AG04449 (cell line): ENCODE results near the gene CUL3.

ENCODE experiments used
- CTCF ChIA-PET: fragments of 350-600 bp; formaldehyde crosslinking; extraction: SDS; loops from one replicate; lab custom pipeline; 2021; ENCODE audit warnings: antibody characterized with exemption; lab: Yijun Ruan, JAX
- POLR2A ChIA-PET: fragments of 400-600, 350-600 bp; formaldehyde crosslinking; extraction: SDS; loops from one replicate; lab custom pipeline; 2020; ENCODE audit warnings: antibody characterized with exemption, inconsistent platforms; lab: Yijun Ruan, JAX
- DNase-seq: peaks from one replicate; pipeline ENCODE4 v3.0.0-alpha.2; 2010; ENCODE audit warnings: low read depth, low spot score
- H3K4me3 ChIP-seq: 2 replicates; pipeline ENCODE4 v1.5.1; 2011; ENCODE audit warnings: low read depth, mild to moderate bottlenecking, control low read depth, low read length
- CTCF ChIP-seq: IDR thresholded peaks from one replicate; pipeline ENCODE4 v1.5.1; 2011; ENCODE audit warnings: mild to moderate bottlenecking, moderate library complexity, low read length, control low read depth, inconsistent platforms; ENCODE audit not compliant: insufficient read depth; ENCODE audit errors: missing control alignments

CUL3 gene

DNA sequence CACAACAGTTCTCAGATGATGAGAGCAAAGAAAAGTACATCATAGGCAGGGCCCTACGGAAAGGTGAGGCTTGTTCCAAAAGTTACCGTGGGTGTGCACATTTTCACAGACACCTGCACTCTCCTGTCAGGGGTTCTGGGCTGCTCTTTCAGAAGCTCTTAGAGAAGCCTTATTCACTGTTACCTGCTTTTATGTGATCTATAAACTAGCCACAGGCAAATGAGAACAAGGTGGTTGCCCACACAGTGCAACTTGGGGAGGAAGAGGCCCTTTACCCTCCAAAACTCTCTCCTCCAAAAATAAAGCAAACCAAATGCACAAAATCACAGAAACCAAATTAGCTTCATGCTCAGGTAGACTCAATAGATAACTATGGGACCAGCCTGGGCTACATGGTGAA, 11.1 kb upstream of the CUL3 start:
- CTCF ChIA-PET = interaction anchor here (0.8 kb wide), 1 partner anchor 24 kb away, joined by 3 read pairs; no protein-coding TSS in a partner anchor
- POLR2A ChIA-PET = no interaction called here
- no peak overlapping the region for H3K4me3 ChIP-seq
- no peak for DNase-seq
- TF ChIP-seq CTCF = no peak

DNA sequence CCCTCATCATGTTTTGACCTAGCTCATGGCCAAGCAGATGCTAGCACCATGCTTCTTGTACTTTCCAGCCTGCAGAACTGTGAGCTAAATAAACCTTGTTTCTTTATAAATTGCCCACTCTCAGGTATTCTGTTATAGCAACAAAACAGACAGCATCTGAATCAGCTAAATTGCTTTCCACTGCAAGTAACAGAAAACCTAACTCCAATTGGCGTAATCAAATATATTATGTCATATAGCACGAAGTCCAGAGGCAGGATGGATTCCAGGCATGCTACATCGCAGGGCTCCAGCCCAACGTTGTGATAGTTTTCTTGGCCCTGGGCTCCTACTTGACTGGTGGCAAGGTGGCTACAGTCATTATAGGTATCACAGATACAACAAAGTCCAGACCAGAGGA, 10.4 kb upstream of the CUL3 start:
- POLR2A ChIA-PET = no interaction called here
- DNase-seq = no peak
- CTCF ChIA-PET = interaction anchor here (0.8 kb wide), 1 partner anchor 54 kb away, joined by 3 read pairs; no protein-coding TSS in a partner anchor
- no peak overlapping the region for H3K4me3 ChIP-seq
- no peak for TF ChIP-seq CTCF

DNA sequence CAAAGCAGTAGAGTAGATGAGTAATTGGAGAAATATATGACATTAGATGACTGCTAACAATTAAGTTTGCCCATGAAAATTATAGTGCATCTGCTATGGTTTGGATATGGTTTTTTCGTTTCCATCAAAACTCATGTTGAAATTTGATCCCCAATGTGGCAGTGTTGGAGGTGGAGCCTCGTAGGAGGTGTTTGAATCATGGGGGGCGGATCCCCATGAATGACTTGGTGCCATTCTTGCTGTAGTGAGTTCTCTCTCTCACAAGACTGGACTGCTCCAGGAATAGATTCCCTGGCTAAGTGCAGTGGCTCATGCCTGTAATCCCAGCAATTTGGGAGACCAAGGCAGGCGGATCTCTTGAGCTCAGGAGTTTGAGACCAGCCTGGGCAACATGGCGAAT, 9.7 kb upstream of the CUL3 start:
- ChIA-PET POLR2A (no interaction called here), CTCF (interaction anchor here (0.8 kb wide), 1 partner anchor 55 kb away, joined by 3 read pairs; no protein-coding TSS in a partner anchor)
- no peak for DNase-seq
- no peak overlapping the region for H3K4me3 ChIP-seq
- no peak for TF ChIP-seq CTCF

DNA sequence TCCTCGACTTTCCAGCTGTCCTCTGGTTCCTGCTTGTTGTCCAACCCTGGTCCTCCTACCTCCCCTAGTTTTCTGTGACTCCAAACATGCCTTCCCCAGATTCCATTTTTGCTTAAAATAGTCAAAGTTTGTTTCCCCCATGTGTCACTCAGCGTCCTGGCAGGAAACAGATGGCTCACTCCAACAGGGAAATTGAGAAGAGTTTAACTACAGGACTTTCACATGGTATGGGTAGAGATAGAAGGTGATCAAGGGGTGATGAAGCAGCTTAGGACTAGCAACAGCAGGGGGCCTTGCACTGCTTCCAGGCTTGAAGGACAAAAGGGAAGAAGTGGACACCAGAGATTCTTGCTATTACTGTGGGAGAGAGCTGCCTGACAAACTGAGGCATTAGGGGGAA, 6.1 kb upstream of the CUL3 start:
- no peak for TF ChIP-seq CTCF

DNA sequence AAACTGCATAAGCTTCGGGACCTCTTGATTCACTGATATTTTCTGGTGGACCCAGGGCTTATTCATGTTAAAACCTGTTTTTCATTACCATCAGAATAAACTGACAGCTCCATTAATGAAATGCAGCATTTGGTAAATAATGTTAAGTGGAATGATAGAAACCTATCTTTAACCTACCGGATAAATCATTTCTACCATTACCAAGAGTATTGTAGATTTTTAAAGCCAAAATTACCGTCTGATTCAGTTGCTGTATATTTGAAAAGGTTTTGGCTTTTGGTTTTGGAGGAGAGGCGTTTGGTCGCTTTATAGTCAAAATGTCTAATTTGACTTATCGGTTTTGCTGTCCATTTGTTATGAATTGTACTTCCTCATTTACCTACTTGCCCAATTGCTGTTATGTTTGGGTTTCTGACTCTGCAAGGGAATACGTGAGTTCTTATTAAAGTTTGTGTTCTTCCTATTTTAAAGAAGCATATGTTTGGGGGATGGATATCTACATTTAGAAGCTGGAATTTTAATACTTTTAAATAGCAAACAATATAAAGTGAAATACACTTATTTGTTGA, 1.0 kb upstream of the CUL3 start:
- no peak for DNase-seq
- ChIA-PET POLR2A (interaction anchor here (0.9 to 1.3 kb wide), 3 partner anchors 66 to 118 kb away, joined by 3 to 4 read pairs (median 3); no protein-coding TSS in a partner anchor), CTCF (interaction anchor here (0.6 to 1.7 kb wide), 5 partner anchors 60 to 272 kb away, joined by 3 to 5 read pairs (median 4); no protein-coding TSS in a partner anchor)
- H3K4me3 ChIP-seq = peak overlapping the region; percentile 78
- no peak for TF ChIP-seq CTCF

More for the DNA sequence above, 6.1 kb upstream of the CUL3 start:
- ChIA-PET POLR2A (no interaction called here), CTCF (interaction anchor here (1.1 kb wide), 1 partner anchor 223 kb away, joined by 3 read pairs; no protein-coding TSS in a partner anchor)
- H3K4me3 ChIP-seq = no peak overlapping the region
- DNase-seq = no peak

GRCh38 chr2:224584785-224585210, 365 bp downstream of the CUL3 start:
- CTCF ChIA-PET = interaction anchor here (0.7 to 1.1 kb wide), 2 partner anchors 9 to 215 kb away, joined by 4 read pairs; no protein-coding TSS in a partner anchor

More at GRCh38 chr2:224584785-224585210, 365 bp downstream of the CUL3 start:
- no peak for DNase-seq
- no peak for TF ChIP-seq CTCF
- POLR2A ChIA-PET = no interaction called here
- H3K4me3 ChIP-seq = peak overlapping the region; percentile 83
